GM18870 (cell line): ENCODE data around the gene TTC34.

Source experiments
- ATAC-seq: cut with Tn5 transposase; IDR thresholded peaks from one replicate; pipeline ENCODE4 v1.9.1; 2021; ENCODE audit warnings: moderate library complexity; ENCODE audit not compliant: unreplicated experiment

The TTC34 gene

DNA sequence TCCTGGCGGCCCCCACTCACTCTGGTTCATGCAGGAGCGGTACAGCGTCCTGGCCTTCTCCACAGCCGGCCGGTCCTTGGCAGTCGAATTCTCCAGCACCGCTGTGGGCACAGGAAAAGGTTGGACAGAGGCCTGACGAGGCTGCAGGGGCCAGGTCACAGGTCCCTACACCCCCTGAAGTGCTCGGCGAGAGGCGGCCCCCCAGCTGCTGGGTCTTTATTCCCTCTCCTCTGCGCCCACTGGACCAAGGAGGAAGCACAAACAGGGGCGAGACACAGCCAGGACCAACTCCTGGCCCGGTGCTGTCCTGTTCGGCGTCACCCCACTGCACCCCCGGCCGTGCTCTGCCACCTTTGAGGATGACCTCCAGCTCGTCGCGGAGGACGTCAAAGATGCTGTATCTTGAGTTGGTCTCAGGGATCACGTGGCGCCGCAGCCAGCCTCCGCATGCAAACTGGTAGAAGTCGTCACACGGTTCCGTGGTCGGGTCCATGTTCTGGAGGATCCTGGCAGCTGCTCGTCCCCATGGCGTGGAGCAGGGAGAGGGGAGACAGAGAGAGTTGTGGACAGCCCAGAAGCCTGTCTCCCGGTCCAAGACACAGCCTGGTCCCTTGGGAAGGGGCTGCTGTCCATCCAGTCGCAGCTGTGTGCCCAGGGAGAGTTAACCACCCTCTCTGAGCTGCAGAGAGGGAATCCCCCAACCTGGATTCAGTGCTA lies 192.0 kb downstream of the TTC34 start:
- ATAC-seq = no peak

DNA sequence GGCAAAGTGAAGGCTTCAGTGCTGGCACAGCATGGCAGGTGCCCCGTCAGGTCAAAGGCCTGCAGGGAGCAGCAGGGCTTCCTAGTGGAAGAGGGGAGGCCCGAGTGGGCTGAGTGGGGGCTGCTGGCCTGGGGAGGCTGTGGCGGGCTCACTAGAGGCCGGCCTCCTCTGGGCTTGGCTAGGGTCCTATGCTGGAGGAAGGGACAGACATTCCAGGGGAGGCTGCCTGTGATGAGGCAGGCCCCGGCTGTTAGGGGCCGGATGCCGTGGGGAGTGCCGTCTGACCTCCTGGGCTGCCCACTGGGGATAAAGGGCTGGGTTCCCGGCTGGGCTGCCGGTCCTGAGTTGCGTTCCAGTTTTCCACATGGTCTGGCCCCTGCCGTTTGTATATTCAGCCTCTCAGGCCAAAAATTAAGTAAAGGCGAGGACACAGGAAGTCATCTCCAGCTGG lies 193.8 kb downstream of the TTC34 start:
- ATAC-seq = no peak

DNA sequence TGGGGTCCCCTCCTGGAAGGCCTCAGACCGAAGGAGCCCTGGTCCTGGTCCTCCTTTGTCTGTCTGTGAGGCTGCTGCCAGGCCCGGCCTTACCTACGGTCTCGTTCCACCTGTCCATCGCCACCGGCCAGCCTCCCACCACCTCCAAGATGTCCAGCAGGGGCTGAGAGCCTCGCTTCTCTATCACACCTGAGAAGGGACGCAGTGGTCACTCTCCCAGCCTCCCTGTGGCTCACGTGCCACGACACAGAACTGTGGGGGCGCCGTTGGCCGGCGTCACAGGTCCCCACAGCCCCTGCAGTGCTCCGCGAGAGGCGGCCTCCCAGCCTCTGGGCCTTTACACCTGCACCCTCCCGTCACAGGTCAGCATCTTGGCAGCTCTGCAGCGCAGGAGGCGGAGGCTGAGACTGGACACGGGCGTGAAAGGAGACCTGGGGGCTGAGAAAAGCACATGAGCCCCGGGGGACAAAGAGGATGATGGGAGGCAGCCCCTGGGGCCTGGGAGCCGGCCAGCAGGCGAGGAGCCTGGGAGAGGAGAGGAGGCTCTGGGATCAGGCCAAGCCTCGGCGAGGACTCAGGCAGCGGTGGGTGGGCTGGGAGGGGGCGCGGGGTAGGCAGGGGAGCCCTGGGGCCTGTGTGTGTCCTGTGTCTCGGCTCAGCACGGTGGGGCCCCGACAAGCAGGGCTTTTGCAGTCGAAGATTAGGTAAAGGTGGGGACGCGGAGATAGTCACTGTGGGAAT lies 194.4 kb downstream of the TTC34 start:
- ATAC-seq = no peak

DNA sequence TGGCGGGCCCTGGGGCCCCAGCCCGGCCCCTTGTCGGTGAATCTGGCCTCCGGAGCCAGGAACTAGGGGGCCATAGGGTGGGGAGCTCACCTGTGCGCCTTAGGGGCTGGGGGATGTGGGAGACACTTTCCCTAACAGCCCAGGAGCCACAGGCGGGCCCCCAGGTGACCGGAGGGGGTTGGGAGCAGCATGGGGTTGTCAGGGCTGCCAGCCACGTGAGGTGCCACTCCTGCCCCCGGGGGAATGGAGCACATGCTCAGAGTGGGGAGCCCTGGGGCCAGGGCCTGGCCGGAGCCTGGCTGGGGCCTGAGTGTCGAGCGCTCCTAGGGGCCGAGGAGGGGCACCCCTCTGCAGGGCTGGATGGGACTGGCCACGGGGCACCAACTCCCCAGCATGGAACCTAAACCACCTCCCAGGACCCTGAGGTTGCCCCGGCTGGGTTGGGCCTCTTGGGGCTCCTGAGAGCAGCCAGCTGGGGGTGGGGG lies 195.1 kb downstream of the TTC34 start:
- ATAC-seq = no peak

DNA sequence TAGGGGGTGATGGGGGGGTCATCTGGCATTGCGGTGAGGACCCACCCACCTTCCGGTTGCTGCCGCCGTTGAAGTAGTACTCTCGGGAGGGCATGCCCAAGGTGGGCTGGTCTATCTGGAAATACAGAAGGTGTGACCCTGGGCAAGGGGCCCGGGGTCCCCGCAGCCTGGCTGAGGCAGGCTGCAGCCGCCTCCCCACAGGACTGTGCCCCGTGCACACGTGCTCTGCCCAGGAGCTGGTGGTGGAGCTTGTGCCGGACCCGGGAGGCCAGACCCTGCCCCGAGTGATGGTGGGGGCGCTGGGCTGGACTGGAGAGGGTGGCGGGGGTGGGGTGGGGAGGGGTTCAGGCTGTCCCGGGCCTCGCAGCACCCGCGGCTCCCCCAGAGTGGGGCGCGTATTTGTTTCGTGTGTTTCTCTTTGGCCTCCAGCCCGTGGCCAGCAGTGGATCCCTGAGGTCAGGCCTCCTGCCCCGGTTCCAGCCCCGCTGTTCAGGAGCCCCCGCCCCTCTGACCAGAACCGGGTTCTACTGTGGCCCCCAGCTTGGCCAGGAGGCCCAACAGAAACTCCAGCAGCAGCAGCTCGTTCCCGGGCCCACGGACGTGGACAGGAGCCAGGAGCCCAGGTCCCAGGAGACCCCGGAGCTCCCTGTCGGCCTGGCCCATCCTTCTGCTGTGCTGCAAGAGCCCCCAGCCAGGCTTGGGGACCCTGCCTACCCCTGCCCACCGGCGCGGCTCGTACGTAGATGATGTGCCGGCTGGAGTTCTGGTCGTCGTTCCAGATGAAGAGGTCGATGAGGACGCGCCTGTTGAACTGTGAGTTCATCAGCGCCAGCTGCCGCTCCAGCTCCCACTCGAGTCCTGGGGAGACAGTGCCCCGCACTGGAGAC lies 195.7 kb downstream of the TTC34 start:
- ATAC-seq = no peak

DNA sequence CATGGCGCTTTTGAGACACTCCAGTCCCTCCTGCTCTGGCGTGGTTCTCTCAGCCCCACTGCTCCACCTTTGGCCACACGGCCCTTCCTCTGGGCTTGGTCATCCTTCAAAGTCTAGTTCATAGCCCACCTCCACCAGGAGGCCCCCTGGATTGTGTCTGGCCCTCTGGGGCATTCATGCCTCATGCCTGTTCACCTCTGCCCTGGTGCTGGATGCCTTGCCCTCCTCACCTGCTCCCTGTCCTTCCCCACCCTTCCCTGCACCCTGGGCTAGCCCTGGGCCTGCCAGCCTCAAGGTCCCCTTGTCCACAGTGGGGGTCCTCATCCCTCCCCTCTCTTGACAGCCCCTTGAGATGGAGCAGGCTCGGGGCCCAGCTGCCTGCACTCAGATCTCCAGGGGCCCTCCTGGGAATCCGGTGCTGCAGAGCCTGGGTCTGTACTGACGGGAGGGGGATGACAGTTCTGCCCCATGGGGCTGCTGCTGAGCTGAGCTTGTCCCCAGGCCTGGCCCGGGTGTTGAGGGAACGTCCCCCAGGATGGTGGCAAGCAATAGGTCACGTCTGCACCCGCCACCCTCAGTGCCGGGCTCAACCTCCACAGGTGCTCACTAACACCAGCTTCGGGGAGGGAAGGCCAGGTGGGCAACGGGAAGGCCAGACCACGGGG lies 196.5 kb downstream of the TTC34 start:
- ATAC-seq = no peak

DNA sequence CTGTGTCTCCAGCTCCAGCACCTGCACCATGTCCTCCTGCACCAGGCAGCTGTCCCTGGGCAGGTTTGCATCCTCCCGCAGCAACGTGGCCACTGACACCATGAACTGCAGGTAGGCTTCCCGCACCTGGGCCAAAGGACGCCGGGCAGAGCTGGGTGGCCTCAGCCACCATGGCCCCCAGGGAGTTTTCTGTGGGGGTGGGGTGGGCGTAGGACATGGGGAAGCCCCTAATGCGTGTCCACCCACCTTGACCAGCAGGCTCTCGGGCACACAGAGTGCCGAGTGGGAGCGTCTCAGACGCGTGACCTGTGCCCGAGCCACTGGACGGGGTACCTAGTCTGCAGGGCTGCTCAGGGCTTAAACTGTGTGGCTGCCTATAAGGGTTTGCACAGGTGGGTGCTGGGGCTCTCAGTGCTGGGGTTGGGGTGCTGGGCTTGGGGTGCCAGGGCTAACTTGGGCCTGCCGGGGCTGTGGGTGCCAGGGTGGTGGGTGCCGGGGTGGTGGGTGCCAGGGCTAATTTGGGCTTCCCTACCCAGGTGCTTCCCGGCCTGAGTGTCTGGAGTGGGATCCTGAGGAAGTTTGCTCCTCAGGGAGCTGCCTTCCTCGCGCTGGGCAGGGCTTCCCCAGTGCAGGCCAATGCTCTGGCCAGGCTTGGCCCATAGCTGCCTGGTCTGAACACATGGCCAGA lies 197.2 kb downstream of the TTC34 start:
- no peak for ATAC-seq

DNA sequence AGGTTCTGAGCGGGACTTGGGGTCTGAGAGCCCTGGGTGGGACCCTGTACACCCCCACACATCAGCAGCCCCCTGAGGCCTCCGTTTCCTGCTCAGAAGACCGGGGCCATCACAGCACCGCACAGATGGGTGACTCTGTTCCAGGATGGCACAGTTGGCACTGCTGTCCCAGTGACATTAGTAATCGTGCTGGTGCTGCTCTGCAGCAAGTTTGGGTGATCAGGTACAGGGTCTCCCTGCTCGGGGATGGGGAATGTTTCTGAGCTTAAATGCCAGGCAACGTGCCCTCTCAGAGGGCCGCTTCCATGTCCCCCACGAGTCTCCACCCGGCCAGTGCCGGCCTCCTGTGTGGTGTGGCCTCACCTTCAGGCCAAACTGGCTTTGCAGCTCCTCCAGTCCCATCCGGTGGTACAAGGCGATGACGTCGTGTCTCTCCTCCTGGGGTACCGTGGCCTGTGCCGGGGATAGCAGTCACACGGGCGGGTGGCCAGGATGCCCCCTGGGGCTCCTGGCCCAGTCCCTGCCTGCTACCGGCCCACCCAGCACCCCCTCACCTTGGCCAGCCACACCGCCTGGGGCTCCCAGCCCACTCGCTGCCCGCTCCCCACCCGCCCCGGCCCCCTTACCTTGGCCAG lies 197.9 kb downstream of the TTC34 start:
- ATAC-seq = no peak

DNA sequence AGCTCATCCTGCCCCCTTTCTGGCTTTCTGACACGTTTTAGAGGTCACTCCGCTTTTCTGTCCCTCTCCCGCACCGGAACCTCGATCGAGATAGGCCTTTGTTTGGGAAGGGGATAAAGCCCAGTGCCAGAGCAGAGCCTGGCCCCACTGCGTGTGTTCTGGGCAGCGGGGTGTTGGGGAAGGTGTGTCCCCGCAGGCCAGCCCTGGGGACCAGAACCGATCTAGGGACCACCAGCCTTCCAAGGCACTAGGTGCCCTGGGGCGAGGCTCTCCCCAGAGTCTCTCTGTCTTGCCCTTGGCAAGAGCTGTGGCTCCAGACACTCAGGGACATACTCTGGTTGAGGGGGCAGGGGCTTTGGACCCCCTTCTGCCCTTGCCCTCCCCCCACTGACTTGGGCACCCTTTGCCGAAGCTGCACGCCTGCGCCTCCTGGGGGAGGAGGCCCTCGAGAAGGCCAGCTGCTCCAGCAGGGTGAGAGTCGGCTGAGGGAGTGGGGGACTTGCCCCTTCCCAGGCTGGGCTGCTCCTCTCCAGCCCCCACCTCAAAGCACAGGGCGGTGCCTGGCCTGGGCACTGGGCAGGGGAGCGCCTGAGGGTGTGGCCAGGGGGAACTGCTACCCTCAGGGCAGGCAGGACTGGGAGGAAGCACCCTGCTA lies 198.5 kb downstream of the TTC34 start:
- ATAC-seq = no peak

DNA sequence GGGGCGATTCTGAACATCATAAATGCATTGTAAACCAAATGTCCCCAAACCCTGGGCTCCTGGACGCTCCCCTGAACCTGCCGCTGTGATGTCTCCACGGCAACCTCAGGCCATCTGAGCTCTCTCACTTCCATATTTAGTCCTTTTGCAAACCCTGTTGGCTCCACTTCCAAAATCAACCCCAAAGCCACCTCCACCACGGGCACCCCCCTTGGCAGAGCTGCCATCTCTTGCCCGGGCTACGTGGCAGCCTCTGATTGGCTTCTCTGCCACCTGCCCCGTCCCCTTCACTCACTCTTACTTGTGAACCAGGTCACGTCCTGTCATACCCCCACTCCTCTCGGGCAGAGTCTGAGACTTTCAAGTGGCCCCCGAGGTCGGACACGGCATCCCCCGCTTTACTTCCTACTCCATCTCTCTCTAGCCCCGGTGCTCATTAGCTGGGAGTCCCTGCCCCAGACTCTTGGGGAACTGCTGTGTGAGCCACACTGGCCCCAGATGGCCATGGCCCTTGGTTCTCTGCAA lies 199.1 kb downstream of the TTC34 start:
- no peak for ATAC-seq

DNA sequence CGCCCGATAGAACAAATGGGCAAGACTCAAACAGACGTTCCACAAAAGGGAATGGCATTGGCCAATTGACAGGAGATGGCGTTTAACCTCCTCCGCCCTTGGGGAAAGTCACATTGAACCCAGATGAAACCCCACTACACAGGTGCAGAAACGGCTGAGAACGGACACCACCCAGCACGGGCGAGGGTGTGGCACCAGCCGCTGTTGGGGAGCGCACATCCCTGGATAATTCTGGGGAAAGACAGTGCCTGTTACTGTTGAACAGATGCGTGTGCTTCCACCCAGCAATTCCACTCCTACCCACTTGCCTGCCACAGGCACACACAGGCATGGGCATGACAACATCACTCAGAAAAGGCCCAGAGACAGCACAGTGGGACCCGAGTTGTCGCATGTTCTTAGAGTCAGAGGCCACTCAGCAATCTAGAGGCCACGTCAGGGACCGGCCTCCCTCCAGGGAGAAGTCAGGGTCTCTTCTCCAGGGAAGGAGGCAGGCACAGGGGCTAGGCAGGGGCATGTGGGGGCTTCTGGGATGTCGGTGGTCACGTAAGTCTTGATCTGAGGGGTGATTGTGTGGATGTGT lies 199.7 kb downstream of the TTC34 start:
- ATAC-seq = no peak

DNA sequence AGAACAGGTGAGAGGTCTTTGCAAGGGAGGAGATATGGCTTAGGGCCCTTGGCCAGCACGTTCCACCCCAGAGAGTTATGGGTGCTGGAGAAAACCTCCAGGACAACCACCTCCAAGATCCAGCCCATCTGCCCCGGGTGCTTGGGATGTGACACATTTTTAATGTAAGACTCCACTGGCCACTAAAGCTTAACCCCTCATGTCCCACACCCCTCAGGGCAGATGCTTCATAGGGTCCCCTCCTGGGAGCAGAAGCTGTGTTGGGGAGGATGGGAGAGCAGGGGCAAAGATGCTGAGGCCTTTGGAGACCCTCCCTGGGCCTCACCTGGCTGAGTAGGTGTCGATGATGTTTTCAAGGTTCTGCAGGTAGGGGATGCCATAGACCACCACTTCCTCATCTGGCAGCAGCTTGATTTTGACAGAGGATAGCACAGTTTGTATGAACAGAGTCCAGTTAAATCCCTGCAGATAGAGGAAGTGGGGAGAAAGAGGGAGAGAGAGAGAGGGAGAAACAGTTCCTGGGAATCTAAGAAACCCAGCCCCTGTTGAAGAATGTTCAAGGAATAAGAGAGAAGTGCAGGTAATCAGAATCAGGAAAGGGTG lies 203.1 kb downstream of the TTC34 start:
- no peak for ATAC-seq

DNA sequence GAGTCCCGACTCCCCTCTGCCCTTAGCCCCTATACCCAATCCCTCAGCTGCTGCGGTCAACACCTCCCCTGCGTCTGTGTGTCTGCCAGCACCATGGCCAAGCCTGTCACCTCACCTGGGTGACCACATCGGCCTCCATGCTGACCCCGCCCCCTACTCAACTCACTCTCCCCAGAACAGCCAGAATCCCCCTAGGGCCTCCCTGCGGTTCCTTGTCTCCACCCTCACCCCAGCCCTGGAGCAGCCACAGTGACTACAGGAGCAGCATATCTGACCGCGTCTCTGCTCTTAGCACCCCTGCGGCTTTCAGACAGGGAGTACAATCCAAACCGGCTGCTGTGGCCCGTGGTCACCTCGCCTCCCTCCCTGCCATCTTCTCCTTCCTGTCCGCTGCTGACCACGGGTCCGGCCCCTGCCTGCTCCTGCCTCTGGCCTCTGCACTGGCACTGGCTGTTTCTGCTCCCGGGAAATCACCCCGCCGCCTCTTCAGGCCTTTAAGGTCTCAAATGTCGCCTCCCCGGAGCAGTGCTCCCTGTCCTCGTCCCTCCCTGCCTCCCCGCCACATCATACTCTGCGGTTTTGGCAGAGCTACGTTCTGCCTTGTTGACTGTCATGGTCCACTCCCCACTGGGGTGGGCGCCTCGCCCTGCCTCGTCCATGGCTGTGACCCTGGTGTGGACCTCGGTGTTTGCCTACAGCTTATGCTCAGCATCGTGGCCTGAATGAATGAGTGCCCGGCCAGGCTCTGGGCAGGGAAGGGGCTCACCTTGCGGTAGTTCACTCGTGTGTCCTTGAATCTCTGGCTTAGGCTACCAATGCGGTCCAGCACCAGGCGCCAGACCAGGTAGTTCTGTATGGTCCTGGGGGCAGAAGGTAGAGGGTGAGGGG lies 203.8 kb downstream of the TTC34 start:
- no peak for ATAC-seq

DNA sequence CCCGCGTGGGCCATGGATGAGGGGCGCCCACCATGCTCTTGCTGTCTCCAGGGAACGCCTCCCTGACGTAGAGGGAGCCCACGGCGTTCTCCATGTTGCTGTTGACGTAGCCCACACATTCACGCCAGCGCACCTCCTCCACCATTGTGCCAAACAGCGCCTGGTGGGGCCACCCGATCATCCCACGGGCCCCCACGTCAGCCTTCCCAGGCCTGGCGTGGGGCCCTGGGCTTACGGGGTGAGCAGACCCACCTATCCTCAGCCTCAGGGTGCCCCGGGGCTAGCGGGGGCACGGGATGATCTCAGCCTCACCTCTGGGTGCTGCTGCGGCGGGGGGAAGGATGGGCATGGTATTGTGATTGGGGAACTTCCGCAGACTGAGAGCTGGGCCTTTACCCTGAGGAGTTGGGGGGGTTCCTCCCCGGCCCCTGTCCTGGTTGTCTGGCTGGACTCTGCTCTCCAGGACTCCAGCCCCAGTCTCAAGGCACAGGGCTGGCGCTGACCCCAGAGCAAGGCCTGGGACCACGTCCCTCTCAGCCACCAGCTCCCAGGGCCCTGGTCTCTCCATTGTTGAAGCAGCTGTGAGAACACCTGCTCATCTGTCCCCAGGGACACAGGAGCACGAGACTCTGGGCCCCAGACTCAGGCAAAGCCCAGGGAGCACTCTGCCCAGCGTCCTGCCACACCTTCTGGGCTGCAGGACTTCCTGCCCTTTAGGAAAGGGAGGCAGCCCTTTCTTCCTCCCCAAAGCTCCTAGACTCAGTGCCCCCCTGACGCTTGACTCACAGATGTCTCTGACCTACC lies 204.8 kb downstream of the TTC34 start:
- ATAC-seq = no peak

DNA sequence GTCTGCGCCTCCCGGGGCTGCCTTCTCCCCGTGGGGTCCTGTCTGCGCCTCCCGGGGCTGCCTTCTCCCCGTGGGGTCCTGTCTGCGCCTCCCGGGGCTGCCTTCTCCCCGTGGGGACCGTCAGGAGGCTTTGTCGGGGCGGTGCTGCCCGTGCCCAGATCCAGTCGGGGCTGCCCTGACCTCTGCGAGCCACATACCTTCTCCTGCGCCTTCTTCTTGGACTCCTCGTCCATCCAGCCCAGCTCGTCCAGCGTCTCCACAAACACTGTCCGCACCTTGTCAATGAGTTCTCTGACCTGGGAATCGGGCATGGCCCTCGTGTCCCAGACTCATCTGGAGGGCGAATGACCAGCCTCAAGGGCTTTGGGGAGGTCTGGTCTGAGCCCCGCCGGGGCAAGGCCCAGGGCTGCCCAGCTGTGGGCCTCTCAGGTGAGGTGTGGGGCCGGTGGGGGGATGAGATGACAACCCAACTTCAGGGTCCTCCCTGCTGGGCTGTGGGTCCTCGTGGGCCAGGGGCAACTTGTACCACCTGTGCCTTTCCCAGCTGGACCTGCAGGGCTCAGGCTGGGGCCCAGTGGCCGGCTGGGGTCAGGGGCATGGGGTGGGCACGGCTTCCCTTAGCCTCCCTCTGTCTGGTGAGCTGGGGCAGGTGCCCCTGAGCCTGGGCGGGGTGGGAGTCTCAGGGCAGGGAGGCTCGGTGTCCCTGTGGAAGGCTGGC lies 205.5 kb downstream of the TTC34 start:
- ATAC-seq = no peak
